Measurements from ENCODE around the gene WASHC2A.
"Not testable (repeated sequence)": the region's sequence is repeated elsewhere in the genome, so short reads cannot be mapped to it uniquely, and the experiment has no call there.

GRCh38 chr10:50169506-50169905, 101.8 kb downstream of the WASHC2A start:
- TF ChIP-seq CTCF (conservative IDR thresholded peaks at IDR 0.05; ENCODE audit: low read length); EZH2phosphoT487 (IDR thresholded peaks at IDR 0.05; ENCODE audit: borderline replicate concordance): not testable (repeated sequence)
